GM12891 (cell line): ENCODE measurements around the gene MICALL2.

Source experiments
- DNase-seq: peaks from one replicate; pipeline ENCODE4 v3.0.0; 2011; ENCODE audit warnings: low spot score; ENCODE audit not compliant: insufficient read length
- FAIRE-seq: peaks from 2 replicates; lab custom pipeline; 2011; peaks lifted over from hg19 to GRCh38; lab: Jason Lieb, UNC
- PAX5 ChIP-seq: IDR thresholded peaks from 2 replicates; pipeline ENCODE4 v1.6.1; 2011; ENCODE audit warnings: low read length, moderate library complexity, mild to moderate bottlenecking; ENCODE audit not compliant: insufficient read depth, severe bottlenecking
- POLR2A ChIP-seq: IDR thresholded peaks from 2 replicates; pipeline ENCODE4 v1.6.1; 2011; ENCODE audit warnings: low read depth, low read length, control low read depth
- POLR2AphosphoS5 ChIP-seq: IDR thresholded peaks from 2 replicates; pipeline ENCODE4 v1.6.1; 2011; ENCODE audit warnings: low read depth, low read length, control low read depth
- POU2F2 ChIP-seq: IDR thresholded peaks from 2 replicates; pipeline ENCODE4 v1.6.1; 2011; ENCODE audit warnings: low read depth, mild to moderate bottlenecking, control low read depth, low read length, moderate library complexity
- SPI1 ChIP-seq: IDR thresholded peaks from 2 replicates; pipeline ENCODE4 v1.6.1; 2011; ENCODE audit warnings: low read depth, low read length, control low read depth
- TAF1 ChIP-seq: IDR thresholded peaks from 2 replicates; pipeline ENCODE4 v1.6.1; 2011; ENCODE audit warnings: low read depth, low read length, control low read depth

The MICALL2 gene

DNA sequence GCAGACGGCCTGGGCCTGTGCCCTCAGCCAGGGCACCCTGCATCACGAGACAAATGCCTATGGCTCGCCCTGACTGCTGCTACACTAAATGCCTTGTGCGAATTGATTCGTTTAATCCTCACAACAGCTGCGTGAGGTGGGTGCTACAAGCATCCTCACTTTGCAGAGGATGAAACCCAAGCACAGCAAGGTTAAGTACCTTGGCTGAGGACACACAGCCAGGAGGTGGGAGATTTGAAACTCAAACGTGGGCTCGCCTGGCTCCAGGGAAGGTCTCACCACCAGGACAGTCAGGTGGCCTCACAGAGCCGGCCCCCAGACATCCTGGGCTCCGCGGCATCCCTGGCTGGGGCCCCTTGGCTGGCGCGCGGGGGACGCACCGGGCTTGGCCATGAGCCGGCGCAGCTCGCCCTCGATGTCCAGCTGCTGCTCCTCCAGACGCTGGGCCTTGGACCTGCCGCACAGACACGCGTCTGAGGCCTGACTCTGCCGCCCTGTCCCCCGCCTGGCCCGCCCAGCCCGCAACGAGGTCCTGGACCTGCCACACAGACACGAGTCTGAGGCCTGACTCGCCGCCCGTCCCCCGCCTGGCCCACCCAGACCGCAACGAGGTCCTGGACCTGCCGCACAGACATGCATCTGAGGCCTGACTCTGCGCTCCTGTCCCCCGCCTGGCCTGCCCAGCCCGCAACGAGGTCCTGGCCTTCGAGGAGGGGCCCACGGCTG, 22.0 kb downstream of the MICALL2 start:
- FAIRE-seq, result no peak
- no peak for DNase-seq
- TF ChIP-seq SPI1, result no peak
- no peak for TF ChIP-seq TAF1
- TF ChIP-seq PAX5, result no peak
- no peak for TF ChIP-seq POLR2AphosphoS5
- no peak for TF ChIP-seq POU2F2
- no peak for TF ChIP-seq POLR2A

DNA sequence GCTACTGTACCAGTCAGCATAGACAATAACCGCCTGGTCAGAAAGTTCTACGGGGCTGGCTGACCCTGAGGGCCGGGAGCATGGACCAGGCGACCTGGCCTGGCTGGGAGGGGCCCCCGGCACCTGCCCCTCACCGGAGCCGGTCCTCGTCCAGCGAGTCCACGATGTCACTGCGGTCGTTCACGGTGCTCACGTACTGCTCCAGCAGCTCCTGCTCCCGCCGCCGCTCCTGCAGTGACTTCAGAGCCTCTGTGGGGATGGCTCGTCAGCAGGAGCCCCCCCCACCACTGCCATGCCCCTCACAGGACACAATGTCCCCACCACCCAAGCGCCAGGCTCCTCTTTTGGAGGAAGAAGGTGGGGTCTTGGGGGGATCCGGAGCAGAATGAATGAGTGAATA, 22.7 kb downstream of the MICALL2 start:
- TF ChIP-seq POU2F2 (no peak), POLR2AphosphoS5 (no peak), SPI1 (no peak), PAX5 (no peak), TAF1 (no peak), POLR2A (no peak)
- FAIRE-seq (no peak), DNase-seq (no peak)

DNA sequence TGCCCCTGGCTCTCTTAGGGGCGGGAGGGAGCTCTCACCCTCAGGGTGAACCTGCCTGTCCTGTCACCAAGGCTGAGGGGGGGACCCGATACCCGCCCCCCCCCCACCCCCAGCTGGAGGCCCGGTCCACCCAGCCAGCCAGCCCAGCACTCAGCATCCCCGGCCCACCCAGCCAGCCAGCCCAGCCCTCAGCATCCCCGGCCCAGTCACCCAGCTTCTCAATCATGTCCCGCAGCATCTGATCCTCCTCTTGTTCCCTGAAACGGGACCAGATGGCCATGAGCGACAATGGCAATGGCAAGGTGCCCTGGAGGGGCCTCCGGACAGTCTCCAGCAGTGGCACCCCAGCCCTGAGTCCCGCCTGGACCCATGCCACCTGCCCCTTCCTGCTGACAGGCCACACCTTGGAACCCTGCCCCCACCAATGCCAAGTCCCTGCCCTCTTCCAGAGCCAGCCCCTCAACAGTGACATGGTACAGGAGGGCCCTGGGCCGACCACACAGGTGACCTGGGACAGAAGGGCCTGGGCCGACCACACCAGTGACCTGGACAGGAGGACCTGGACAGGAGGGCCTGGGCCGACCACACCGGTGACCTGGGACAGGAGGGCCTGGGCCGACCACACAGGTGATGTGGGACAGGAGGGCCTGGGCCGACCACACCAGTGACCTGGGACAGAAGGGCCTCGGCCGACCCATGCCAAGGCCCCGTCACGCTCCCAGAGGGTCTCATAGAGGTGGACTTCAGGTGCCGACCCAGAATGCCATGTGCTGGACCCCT, 24.2 kb downstream of the MICALL2 start:
- TF ChIP-seq PAX5 (no peak), POU2F2 (no peak), SPI1 (no peak), POLR2AphosphoS5 (no peak), TAF1 (no peak), POLR2A (no peak)
- DNase-seq (no peak), FAIRE-seq (no peak)

GRCh38 chr7:1434165-1434718, 25.0 kb downstream of the MICALL2 start:
- DNase-seq (no peak), FAIRE-seq (no peak)
- TF ChIP-seq PAX5 (no peak), TAF1 (no peak), SPI1 (no peak), POLR2A (no peak), POLR2AphosphoS5 (no peak), POU2F2 (no peak)

- DNase-seq, result no peak
- FAIRE-seq, result no peak
- TF ChIP-seq POU2F2, result no peak
- no peak for TF ChIP-seq TAF1
- TF ChIP-seq POLR2AphosphoS5, result no peak
- TF ChIP-seq PAX5, result no peak
- no peak for TF ChIP-seq POLR2A
- TF ChIP-seq SPI1, result no peak
These were observed 25.9 kb downstream of the MICALL2 start for GRCh38 chr7:1433128-1433920.

- peak; percentile 83 for DNase-seq
- no peak for TF ChIP-seq POU2F2
- TF ChIP-seq SPI1, result no peak
- no peak for TF ChIP-seq POLR2AphosphoS5
- no peak for TF ChIP-seq POLR2A
- no peak for TF ChIP-seq PAX5
- no peak for TF ChIP-seq TAF1
- FAIRE-seq, result peak; percentile 89
These were observed 26.7 kb downstream of the MICALL2 start for GRCh38 chr7:1432411-1433082.

DNA sequence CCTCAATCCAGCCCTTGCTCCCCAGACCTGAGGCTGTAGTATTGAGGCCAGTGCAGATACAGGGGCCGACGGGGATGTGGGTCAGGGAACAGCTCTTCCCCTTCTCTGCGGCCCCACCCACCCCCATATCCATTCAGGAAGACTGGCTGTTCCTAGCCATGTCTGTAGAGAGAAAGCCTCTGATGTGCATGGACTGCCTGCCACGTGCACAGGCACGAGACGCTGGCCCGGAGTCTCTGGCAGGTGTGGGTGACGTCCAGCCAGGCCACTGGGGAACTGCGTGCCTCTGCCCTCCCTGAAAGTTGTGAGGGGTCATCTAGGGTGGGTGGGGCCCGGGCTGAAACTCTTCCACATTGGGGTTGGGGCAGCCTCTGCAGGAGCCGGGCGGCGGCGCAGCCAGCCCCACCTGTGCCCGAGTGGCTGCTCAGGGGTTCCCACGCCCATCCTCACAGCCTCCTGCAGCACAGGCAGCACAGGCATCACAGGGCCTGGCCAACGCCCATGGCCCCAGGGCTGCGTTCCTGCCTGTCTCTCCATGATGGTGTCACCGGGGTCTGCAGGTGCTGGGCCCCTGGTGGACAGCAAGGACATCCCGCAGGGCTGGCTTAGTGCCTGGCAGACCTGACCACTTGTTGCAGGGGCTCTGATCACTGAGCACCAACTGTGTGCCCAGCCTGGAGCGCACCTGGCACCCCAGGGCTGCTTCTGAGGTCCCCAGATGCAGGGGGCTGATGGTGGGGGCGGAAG, 27.5 kb downstream of the MICALL2 start:
- TF ChIP-seq POLR2AphosphoS5 (no peak), PAX5 (no peak), POU2F2 (no peak), SPI1 (no peak), POLR2A (no peak), TAF1 (no peak)
- no peak for FAIRE-seq
- DNase-seq, result no peak

DNA sequence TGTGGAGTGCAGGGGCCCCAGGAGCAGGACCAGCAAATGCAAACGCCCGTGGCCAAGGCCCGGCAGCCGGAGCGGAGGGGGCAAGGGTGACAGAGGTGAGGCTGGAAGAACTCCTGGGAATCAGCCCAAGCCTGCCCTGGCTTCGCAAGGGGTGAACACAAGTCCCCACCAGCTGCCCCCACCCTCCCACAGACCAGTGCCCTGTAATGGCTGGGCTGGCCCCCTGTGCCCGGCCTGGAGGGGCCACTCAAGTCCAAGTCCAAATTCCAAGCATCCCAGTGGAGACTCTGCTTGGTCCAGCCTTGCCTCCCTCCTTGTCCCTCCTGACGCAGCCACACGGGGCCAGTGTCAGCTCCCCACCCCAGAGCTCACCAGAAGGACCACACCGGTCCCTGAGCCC, 28.0 kb downstream of the MICALL2 start:
- FAIRE-seq, result no peak

More for the DNA sequence above, 28.0 kb downstream of the MICALL2 start:
- TF ChIP-seq SPI1, result no peak
- no peak for TF ChIP-seq POLR2A
- no peak for TF ChIP-seq POLR2AphosphoS5
- TF ChIP-seq POU2F2, result no peak
- TF ChIP-seq TAF1, result no peak
- no peak for TF ChIP-seq PAX5
- no peak for DNase-seq
